ENCODE data around the gene DEAF1. TPM values are rescaled to one million over a fixed set of nuclear protein-coding genes. Genes with fewer than 3 reads are reported as not detected.

Gene DEAF1
- total RNA-seq, 1 donor from 2014 or later, result 56.5 TPM

DNA sequence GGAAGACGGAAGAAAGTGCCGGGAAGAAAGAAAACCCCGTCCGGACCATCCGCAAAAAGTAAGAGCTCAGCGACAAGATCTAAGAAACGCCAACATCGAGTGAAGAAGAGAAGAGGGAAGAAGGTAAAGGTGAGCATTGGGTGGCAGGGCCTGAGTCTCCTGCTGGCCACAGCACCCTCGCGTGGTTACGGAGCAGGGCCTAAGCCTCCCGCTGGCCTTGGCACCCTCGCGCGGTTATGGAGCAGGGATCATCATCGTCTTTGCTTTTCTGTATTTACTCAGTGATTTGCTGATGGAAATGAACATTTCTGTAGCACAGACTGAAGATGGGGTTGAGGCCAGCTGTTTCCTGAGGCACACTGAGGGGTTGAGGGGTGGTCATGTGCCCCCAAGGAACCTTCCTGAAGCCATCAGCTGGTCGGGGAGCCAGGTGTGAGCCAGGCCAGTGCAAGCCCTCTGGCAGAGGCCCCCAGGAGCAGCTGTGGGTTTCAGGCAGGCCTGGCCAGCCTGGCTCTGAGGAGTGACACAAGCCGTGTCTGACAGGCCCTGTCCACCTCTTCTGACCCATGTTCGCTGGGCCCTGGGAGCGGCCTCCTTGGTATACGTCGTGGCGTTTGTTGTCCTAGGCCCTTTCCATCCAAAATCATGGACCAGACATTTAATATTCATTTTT, 93.3 kb downstream of the DEAF1 start:
- no peaks in the 10 kb centered on the region for H3K27me3 ChIP-seq (ENCODE audit: control insufficient read depth, insufficient read depth, low read length)
- TF ChIP-seq, protein P1, sequence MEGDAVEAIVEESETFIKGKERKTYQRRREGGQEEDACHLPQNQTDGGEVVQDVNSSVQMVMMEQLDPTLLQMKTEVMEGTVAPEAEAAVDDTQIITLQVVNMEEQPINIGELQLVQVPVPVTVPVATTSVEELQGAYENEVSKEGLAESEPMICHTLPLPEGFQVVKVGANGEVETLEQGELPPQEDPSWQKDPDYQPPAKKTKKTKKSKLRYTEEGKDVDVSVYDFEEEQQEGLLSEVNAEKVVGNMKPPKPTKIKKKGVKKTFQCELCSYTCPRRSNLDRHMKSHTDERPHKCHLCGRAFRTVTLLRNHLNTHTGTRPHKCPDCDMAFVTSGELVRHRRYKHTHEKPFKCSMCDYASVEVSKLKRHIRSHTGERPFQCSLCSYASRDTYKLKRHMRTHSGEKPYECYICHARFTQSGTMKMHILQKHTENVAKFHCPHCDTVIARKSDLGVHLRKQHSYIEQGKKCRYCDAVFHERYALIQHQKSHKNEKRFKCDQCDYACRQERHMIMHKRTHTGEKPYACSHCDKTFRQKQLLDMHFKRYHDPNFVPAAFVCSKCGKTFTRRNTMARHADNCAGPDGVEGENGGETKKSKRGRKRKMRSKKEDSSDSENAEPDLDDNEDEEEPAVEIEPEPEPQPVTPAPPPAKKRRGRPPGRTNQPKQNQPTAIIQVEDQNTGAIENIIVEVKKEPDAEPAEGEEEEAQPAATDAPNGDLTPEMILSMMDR (IDR thresholded peaks at IDR 0.05; ENCODE audit: insufficient read depth, low read length, poor library complexity, severe bottlenecking), result no peak
- DNase-seq (ENCODE audit: low read depth), result no peak
- peaks cover 6% of the 10 kb centered on the region for H3K36me3 ChIP-seq (ENCODE audit: control insufficient read depth, insufficient read depth, low read length)
- no peak overlapping the region for H3K4me3 ChIP-seq (ENCODE audit: low read depth, low read length)

DNA sequence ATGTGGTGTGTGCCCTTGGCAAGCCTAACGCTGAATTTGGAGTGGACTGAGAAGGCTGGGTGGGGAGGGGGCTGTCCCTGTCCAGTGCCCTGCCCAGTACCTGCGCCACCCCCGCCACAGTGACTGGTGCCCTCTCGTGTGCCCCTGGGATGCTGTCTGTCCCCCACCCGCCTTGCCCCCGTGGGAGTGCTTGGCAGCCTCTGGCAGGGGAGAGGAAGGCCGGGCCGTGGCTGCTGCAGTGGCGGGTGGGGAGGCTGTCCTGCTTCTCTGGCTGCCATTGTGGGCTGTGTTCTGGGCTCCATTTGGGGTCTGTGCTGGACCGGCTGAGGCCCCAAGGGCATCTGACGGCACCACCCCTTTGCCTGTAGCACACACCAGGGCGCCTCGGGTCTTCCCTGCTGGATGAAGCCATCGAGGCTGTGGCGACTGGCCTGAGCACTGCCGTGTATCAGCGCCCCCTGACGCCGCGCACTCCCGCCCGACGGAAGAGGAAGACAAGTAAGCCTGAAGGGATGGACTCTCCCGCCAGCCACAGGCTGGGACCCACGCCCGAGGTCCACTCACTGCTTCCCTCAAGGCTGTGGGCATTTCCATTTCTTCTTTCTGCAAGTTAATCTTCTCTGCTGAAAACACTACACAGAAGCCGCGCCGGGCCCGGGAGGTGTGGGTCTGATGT, 96.9 kb downstream of the DEAF1 start:
- Histone ChIP-seq H3K4me3 (ENCODE audit: low read depth, low read length) (no peak overlapping the region), H3K27me3 (ENCODE audit: control insufficient read depth, insufficient read depth, low read length) (no peaks in the 10 kb centered on the region), H3K36me3 (ENCODE audit: control insufficient read depth, insufficient read depth, low read length) (peaks cover 3% of the 10 kb centered on the region)
- DNase-seq (ENCODE audit: low read depth), result no peak
- TF ChIP-seq, protein P1 (IDR thresholded peaks at IDR 0.05; ENCODE audit: insufficient read depth, low read length, poor library complexity, severe bottlenecking), result no peak

DNA sequence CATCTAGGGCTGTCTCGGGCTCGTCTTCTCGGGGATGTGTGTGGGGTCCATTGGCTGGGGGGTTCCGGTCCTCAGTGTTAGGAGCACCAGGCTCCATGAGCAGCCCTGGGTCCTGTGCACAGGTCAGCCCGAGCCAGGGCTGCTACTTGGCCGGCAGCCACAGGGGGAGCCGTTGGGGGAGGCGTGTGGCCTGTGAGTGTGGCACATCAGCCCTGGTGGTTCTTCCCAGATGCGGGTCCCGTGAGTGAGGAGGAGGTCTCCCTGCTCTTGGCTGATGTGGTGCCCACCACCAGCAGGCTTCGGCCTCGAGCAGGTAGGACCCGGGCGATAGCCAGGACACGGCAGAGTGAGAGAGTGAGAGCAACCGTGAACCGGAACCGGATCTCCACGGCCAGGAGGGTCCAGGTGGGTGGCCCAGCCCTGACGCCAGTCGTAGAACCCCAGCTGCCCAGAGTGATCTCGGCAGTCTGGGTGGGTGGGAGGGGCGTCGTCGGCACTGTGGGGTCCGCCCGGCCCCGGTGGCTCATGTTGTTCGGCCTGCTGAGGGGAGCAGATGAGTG, 97.8 kb downstream of the DEAF1 start:
- H3K36me3 ChIP-seq (ENCODE audit: control insufficient read depth, insufficient read depth, low read length), result peaks cover 3% of the 10 kb centered on the region

DNA sequence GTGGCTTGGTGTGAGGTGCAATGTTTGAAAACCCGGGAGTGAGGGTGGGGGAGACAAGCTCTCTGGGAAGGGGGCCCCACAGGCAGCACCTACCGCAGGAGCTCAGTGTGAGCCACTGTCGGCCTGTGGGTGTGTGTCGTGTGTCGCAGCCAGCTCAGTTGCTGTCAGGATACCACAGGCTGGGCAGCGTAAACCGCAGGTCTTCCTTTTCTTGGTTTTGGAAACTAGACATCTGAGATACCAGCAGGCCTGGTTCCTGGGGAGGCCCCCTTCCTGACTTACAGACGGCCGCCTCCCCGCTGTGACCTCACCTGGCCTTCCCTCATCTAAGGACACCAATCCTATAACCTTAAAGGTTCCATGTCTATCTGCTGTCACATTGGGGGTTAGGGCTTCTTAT, 98.6 kb downstream of the DEAF1 start:
- no peak for DNase-seq (ENCODE audit: low read depth)
- Histone ChIP-seq H3K36me3 (ENCODE audit: control insufficient read depth, insufficient read depth, low read length) (peaks cover 3% of the 10 kb centered on the region), H3K27me3 (ENCODE audit: control insufficient read depth, insufficient read depth, low read length) (no peaks in the 10 kb centered on the region), H3K4me3 (ENCODE audit: low read depth, low read length) (no peak overlapping the region)
- TF ChIP-seq, protein P1 (IDR thresholded peaks at IDR 0.05; ENCODE audit: insufficient read depth, low read length, poor library complexity, severe bottlenecking), result no peak

More for the DNA sequence above, 97.8 kb downstream of the DEAF1 start:
- H3K4me3 ChIP-seq (ENCODE audit: low read depth, low read length), result no peak overlapping the region
- DNase-seq (ENCODE audit: low read depth), result no peak
- TF ChIP-seq, protein P1 (IDR thresholded peaks at IDR 0.05; ENCODE audit: insufficient read depth, low read length, poor library complexity, severe bottlenecking), result peak; percentile 34
- H3K27me3 ChIP-seq (ENCODE audit: control insufficient read depth, insufficient read depth, low read length), result no peaks in the 10 kb centered on the region

- no peak for DNase-seq (ENCODE audit: low read depth)
- TF ChIP-seq, protein P1 (IDR thresholded peaks at IDR 0.05; ENCODE audit: insufficient read depth, low read length, poor library complexity, severe bottlenecking), result no peak
- peaks cover 3% of the 10 kb centered on the region for H3K36me3 ChIP-seq (ENCODE audit: control insufficient read depth, insufficient read depth, low read length)
Measured at GRCh38 chr11:595400-595799, 99.6 kb downstream of the DEAF1 start.

More at GRCh38 chr11:595400-595799, 99.6 kb downstream of the DEAF1 start:
- no peaks in the 10 kb centered on the region for H3K27me3 ChIP-seq (ENCODE audit: control insufficient read depth, insufficient read depth, low read length)
- no peak overlapping the region for H3K4me3 ChIP-seq (ENCODE audit: low read depth, low read length)

Other genes with a start within 250 kb of the DEAF1 start
- gene PTDSS2, start 244.9 kb downstream of the DEAF1 start, total RNA-seq, result 81.1 and 96.3 TPM in 2 replicates
- 229 and 251 TPM in 2 replicates for gene RNH1, start 188.0 kb downstream of the DEAF1 start, total RNA-seq
- gene HRAS, start 159.6 kb downstream of the DEAF1 start, total RNA-seq, result 83.7 and 96.1 TPM in 2 replicates
- gene LRRC56, start 157.7 kb downstream of the DEAF1 start, total RNA-seq, result 1.6 and 1.9 TPM in 2 replicates
- gene LMNTD2, start 134.5 kb downstream of the DEAF1 start, total RNA-seq, result 1.9 and 4.7 TPM in 2 replicates
- 72.5 and 91.7 TPM in 2 replicates for gene RASSF7, start 134.3 kb downstream of the DEAF1 start, total RNA-seq
- gene PHRF1, start 118.8 kb downstream of the DEAF1 start, total RNA-seq, result 32.5 and 33.0 TPM in 2 replicates
- 60.2 and 78.7 TPM in 2 replicates for gene IRF7, start 79.3 kb downstream of the DEAF1 start, total RNA-seq
- 0.92 TPM in 1 of 2 replicates, not detected in the other for gene CDHR5, start 70.3 kb downstream of the DEAF1 start, total RNA-seq
- 2.1 TPM in 1 of 2 replicates, not detected in the other for gene SCT, start 68.0 kb downstream of the DEAF1 start, total RNA-seq
- gene DRD4, start 58.0 kb downstream of the DEAF1 start, total RNA-seq, result 0.08 TPM in 1 of 2 replicates, not detected in the other
- 22.7 and 28.5 TPM in 2 replicates for gene TMEM80, start 594 bp upstream of the DEAF1 start, total RNA-seq
- 119 and 143 TPM in 2 replicates for gene EPS8L2, start 11.0 kb upstream of the DEAF1 start, total RNA-seq
- gene TALDO1, start 52.2 kb upstream of the DEAF1 start, total RNA-seq, result 201 and 207 TPM in 2 replicates
- gene GATD1, start 82.3 kb upstream of the DEAF1 start, total RNA-seq, result 27.6 and 54.9 TPM in 2 replicates
- 0.25 TPM in 1 of 2 replicates, not detected in the other for gene CEND1, start 94.9 kb upstream of the DEAF1 start, total RNA-seq
- 17.1 and 19.8 TPM in 2 replicates for gene SLC25A22, start 103.1 kb upstream of the DEAF1 start, total RNA-seq
- 31.1 and 36.2 TPM in 2 replicates for gene PIDD1, start 110.0 kb upstream of the DEAF1 start, total RNA-seq
- gene RPLP2, start 114.7 kb upstream of the DEAF1 start, total RNA-seq, result 708 and 1,183 TPM in 2 replicates
- 27.5 and 46.0 TPM in 2 replicates for gene PNPLA2, start 123.7 kb upstream of the DEAF1 start, total RNA-seq
- 18.3 and 19.7 TPM in 2 replicates for gene CRACR2B, start 132.7 kb upstream of the DEAF1 start, total RNA-seq
- gene CD151, start 137.7 kb upstream of the DEAF1 start, total RNA-seq, result 644 and 669 TPM in 2 replicates
- 42.0 and 45.1 TPM in 2 replicates for gene POLR2L, start 147.3 kb upstream of the DEAF1 start, total RNA-seq
- gene TSPAN4, start 147.6 kb upstream of the DEAF1 start, total RNA-seq, result 77.5 and 77.9 TPM in 2 replicates
- gene CHID1, start 215.6 kb upstream of the DEAF1 start, total RNA-seq, result 90.0 and 121 TPM in 2 replicates
- 88.0 and 91.4 TPM in 2 replicates for gene AP2A2, start 230.6 kb upstream of the DEAF1 start, total RNA-seq